GM18867 (cell line): ENCODE data around the gene PRR15.
A peak's percentile ranks its signal among the peaks of the same experiment; 100 is the strongest.

Experiments
- ATAC-seq: cut with Tn5 transposase; IDR thresholded peaks from one replicate; pipeline ENCODE4 v1.9.1; 2021; ENCODE audit warnings: mild to moderate bottlenecking, moderate library complexity; ENCODE audit not compliant: unreplicated experiment

The PRR15 gene

GRCh38 chr7:29567174-29567573 is 3.5 kb downstream of the PRR15 start:
- ATAC-seq, result no peak

DNA sequence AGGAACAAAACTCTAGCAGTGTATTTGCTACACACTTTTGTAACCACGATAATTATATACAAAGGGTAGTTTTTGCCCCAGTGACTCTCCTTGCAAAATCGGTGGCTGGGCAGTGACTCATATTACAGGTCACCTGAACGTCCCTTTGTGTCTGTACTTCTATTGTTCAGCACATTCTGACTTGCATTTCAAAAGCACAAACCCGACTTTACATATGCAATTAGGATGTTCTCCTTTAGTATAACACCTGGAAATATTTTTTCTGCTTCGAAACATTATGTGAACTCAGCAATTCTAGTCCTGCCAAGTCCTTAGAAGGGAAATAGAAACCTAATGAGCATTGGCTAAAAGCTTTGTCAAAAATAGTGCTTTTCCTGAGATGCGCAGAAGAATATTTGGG is 6.0 kb downstream of the PRR15 start:
- no peak for ATAC-seq

- no peak for ATAC-seq
Observed at GRCh38 chr7:29572558-29572957, 8.9 kb downstream of the PRR15 start.

- ATAC-seq, result no peak
Observed at GRCh38 chr7:29573567-29573966, 9.9 kb downstream of the PRR15 start.

- no peak for ATAC-seq
Observed at GRCh38 chr7:29574659-29575058, 11.0 kb downstream of the PRR15 start.

- ATAC-seq, result peak; percentile 90
Observed at GRCh38 chr7:29587195-29587808, 23.7 kb downstream of the PRR15 start.

DNA sequence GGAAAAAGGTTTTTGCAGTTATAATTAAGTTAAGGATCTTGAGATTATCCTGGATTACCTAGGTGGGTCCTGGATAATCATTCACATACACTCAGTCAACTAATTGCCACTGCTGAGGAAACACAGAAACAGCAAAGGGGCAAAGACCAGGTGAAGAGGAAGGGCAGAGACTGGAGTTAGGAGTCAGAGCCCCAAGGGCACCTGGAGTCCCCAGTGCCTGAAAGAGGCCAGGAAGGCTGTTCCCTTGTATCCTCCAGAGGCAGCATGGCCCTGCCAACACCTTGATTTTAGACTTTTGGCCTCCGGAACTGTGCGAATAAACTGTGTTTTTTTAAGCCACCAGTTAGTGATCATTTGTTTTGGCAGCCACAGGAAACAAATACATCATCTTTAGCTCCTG is 24.6 kb downstream of the PRR15 start:
- ATAC-seq, result no peak

DNA sequence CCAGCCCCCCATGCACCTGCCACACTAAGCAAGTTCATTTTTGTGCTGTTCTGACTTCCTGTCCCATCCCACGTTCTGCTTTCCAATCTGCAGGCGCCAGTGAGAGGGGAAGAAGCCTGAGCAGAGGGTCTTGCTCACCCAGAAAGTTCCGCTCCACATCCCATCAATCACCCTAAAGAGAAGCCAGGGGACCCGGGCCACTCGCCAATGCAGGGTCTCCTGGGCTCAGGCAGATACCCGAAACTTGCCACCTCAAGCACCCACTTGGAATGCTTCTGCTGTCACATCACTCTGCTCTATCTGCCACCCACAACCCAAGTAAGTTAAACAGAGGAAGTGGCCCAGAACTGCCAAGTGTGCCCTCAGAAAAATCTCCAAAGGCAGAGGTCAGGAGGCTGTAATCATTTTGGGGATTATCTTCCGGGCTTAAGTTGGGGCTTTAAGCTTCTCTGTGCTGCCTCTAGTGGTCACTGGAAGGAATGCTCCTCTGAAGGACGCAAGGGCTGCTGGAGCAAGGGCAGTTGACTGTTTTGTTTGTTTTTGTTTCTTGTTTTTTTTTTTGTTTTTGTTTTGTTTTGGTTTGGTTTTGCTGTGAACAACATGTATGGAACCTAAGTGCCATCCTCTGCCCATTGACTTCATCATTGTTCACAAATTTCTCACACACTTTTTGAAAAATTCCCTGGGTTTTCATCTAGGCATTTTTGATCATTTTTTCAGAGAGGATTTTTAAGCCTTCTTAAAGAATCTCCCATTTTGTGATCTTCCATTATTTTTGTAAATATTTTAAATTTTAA is 25.5 kb downstream of the PRR15 start:
- peak; percentile 81 for ATAC-seq

DNA sequence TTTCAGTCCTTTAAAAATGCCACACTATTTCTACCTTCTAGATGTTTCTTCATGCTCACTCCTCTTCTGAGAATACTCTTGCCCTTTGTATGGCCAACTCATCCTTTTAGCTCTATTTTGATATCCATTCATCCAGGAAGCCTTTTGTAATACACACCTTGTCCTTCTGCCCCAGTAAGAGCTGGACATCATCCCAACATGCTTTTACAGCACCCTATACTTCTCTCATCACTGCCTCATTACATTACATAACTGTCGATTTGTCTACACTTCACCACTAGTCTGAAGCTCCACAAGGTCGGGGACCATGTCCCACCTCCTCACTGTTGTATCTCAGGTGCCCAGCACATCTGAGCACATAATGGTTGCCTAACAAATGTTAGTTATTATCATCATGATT is 29.2 kb downstream of the PRR15 start:
- no peak for ATAC-seq

- no peak for ATAC-seq
Observed at GRCh38 chr7:29593459-29593858, 29.8 kb downstream of the PRR15 start.

DNA sequence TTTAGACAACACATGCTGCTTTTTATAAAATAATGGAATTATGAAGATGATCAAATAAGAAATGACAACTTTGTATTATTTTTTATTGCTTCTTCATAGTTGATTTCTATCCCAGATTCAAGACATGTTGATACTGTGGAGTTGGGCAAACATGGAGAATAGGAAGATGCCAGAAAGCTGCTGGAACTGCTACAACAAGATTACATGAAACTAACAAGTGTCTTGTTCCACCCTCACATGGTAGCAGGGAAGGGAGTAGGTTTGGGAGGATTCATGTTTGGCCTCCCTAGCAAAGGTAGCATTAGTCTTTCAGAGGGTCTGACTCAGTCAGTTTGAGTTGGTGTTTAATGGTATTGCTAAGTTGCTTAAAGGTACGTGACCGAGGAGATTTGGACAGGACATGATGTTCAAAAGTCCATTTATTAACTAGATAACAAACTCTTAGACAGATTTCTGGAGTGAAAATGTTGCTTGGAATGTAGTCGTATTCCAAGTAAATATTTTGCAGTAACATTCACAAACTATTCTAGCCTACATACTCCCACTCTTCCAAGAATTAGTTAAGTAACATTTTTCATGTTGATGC is 33.1 kb downstream of the PRR15 start:
- ATAC-seq, result no peak

- ATAC-seq, result no peak
Observed at GRCh38 chr7:29597266-29597665, 33.6 kb downstream of the PRR15 start.

DNA sequence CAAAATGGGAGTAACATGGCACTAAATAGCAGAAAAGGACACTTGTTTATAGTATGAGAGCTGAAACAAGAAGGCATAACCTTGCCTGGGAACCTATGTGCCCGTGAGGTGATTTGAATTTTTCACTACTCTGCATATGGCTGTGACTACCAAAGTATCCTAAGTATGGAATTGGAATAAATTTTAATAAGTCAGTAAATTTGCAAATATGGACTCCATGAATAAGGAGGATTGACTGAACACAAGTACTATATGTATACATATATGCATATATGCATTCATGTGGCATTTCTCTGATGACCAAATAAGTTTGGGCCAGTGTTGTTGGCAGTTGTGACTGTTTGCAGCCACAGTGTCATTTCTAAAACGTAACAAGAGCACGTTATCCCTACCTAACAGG is 34.5 kb downstream of the PRR15 start:
- no peak for ATAC-seq

GRCh38 chr7:29598613-29599012 is 35.0 kb downstream of the PRR15 start:
- ATAC-seq, result no peak

DNA sequence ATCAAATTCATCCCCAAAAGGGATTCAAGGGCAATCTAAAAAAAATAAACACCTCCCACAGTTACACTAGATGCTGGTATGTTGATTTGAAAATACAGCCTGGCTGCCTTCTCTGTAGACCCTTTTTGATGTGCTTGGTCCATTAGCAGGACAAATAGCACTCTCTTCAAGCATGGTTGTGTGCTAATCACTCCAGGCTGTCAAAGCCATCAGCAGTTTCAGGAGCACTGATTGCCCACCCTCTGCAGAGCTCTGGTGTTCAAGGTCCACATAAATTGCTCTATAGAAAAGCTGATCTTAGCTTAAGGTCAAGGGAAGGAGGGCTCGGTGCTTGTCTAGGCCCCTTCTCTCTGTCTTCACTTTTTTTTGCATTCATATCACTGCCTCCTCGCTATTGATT is 35.4 kb downstream of the PRR15 start:
- no peak for ATAC-seq

GRCh38 chr7:29600661-29601060 is 37.0 kb downstream of the PRR15 start:
- ATAC-seq, result no peak

GRCh38 chr7:29604052-29604451 is 40.4 kb downstream of the PRR15 start:
- no peak for ATAC-seq

DNA sequence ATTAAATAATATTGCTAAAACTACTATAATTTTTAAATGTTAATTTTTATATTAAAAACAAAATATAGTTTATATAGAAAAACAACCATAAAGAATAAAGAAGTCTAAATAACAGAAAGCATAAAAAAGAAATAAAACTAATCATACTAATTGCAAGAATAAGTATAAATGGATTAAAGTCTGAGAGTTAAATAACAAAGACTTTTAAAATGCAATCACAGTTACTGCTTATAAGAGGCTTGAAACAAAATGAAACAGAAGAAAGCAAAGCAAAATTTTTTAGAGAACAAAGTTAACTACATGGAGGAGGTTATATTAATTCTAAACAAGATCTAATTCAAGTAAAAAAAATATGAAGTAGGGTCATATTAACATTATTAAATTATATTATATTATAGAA is 41.1 kb downstream of the PRR15 start:
- ATAC-seq, result no peak

- ATAC-seq, result no peak
Observed at GRCh38 chr7:29605671-29606070, 42.0 kb downstream of the PRR15 start.

DNA sequence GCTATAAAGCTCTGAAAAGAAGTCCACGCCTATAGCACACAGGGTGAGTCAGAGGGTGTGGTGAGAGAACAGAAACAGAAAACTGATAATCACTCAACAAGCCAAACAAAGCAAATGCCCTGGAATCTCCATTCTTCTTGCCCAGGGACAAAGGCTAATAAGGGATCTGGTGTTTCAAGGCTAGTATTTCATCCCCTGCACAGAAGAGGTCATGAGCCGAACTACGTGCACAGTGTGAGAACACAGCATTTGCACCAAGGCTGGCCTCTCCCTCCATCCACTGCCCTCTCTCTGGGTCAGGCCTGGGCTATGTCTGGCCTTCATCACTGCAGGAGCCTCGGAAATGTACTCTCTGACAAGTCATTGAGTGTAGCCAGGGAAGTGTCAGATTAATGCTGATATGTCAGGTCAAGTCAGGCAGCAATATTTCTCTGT is 42.7 kb downstream of the PRR15 start:
- no peak for ATAC-seq

DNA sequence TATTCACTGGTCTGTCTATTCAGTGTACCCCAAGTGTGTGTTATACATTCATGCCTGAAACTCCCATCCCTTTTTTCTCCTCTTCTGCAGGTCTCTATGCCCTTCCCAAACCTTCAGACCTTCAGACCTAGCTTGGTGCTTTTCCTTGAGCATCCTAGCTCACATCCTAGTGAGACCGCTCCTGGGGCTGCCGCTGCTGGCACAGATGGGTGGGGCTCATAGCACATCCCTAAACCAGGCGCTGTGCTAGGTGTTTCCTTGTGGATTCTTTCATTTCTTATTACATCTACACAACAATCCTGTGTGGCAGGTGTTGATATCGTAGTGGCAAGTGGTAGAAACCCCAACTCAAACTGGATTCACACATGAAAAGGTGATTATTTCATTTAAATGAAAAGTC is 43.2 kb downstream of the PRR15 start:
- no peak for ATAC-seq

DNA sequence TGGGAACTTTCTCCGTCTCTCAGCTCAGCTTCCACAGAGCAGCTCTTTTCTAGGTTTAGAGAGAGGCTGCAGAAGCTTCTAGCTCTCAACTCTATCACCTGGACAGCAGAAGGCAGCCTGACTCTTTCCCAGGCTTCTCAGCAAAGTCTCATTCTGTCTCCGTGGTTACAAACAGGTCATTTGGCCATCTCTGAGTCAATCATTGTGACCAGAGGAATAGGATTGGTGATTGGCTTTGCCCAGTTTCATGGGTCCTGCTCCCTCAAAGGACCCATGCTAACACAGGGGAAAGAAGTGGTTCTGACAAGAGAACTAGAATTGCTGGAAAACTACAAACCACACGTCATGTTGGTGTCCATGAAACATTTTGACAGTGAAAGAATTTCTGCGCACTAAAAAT is 43.6 kb downstream of the PRR15 start:
- ATAC-seq, result no peak
